Heart right ventricle (tissue), 16 donors: ENCODE measurements around the gene PARP9. TPM values are rescaled to one million over a fixed set of nuclear protein-coding genes. Genes with fewer than 3 reads are reported as not detected.

Experiments
- ATAC-seq, 8 donors: fragments of 200-7000 bp; cut with Tn5 transposase; one replicate each; pipeline ENCODE4 v1.9.1; 2020; ENCODE audit warnings: mild to moderate bottlenecking in 8 of 8, moderate library complexity in 8 of 8, moderate number of reproducible peaks in 1 of 8
- DNase-seq, 2 donors: peaks; one replicate each; pipeline ENCODE4 v3.0.0-alpha.2; 2020
- H3K27ac ChIP-seq, 10 donors: fragments of 200-600 bp; sonication (generic) in 2 of 10; one replicate each; pipeline versions ENCODE4 v1.5.0 to v1.8.0; 2020 to 2022; ENCODE audit warnings: mild to moderate bottlenecking in 3 of 10
- H3K27me3 ChIP-seq, 7 donors: fragments of 200-600 bp; one replicate each; pipeline ENCODE4 v1.8.0; 2021 to 2022; ENCODE audit warnings: mild to moderate bottlenecking in 2 of 7
- H3K36me3 ChIP-seq, 9 donors: fragments of 200-600 bp; sonication (generic) in 1 of 9; one replicate each; pipeline versions ENCODE4 v1.5.0 to v1.8.0; 2020 to 2022; ENCODE audit warnings: mild to moderate bottlenecking in 2 of 9
- H3K4me1 ChIP-seq, 9 donors: fragments of 200-600 bp; sonication (generic) in 1 of 9; one replicate each; pipeline versions ENCODE4 v1.5.0 to v1.8.0; 2020 to 2022; ENCODE audit warnings: mild to moderate bottlenecking in 4 of 9
- H3K4me3 ChIP-seq, 10 donors: fragments of 200-600 bp; sonication (generic) in 2 of 10; one replicate each; pipeline versions ENCODE4 v1.5.0 to v1.8.0; 2020 to 2022; ENCODE audit warnings: mild to moderate bottlenecking in 7 of 10, moderate library complexity in 2 of 10
- H3K9me3 ChIP-seq, 11 donors: fragments of 200-600 bp in 10 of 11; sonication (generic) in 2 of 11; one replicate each; pipeline versions ENCODE4 v1.5.0 to v1.8.0; 2013 to 2022; ENCODE audit warnings: mild to moderate bottlenecking in 2 of 11, control low read depth in 1 of 11, moderate library complexity in 1 of 11
- CTCF ChIP-seq, 9 donors: fragments of 200-600 bp; sonication (generic) in 2 of 9; IDR thresholded peaks; one replicate each; pipeline versions ENCODE4 v1.5.0 to v1.8.0; 2021 to 2022; ENCODE audit warnings: antibody characterized with exemption in 9 of 9, mild to moderate bottlenecking in 5 of 9, moderate library complexity in 1 of 9
- WGBS, 2 donors: extraction: QIAGEN DNeasy Blood & Tissue Kit; methylation state at CpG; one replicate each; pipeline ENCODE4 v1.1.7; 2013; ENCODE audit warnings: inconsistent platforms in 1 of 2; 5-methylcytosine and 5-hydroxymethylcytosine counted together
- intact Hi-C, 10 donors: fragments of 100-400 bp; cut with DNase I; formaldehyde crosslinking; loops; one replicate each; pipeline versions ENCODE4 v1.11.1 to v1.14.2; 2022
- polyA plus RNA-seq, 2 donors: library from polyadenylated mRNA; stranded (reverse); fragments of 200-250 nt; gene quantifications; one replicate each; pipeline ENCODE4 v1.2.3, GENCODE V29; 2013
- total RNA-seq, 10 donors: library from RNA; stranded (reverse); fragmentation: NEBNext Ultra II Directional in 3 of 10; extraction: Animal tissue kit (Norgen Biotek cat#: 25700) in 3 of 10; gene quantifications; one replicate each; pipeline versions ENCODE4 v1.2.1 to v1.2.4, GENCODE V29; 2021 to 2023
- donor health status: Arrhythmogenic right ventricular cardiomyopathy.
- donor health status: ischemic (EF 13 %, LVEDD 7.1; RV severe dilation, severe dysfunction).
- donor health status: healthy with polysubstance abuse.
- donor health status: DM: no; HTN: yes; CAD: no.
- donor health status: DM: no; HTN: no; CAD: no.
- donor health status: ischemic (EF 25% LVEDD 6.9; RV normal size, moderate dysfunction).
- donor health status: ischemic (EF 25% LVEDD 5.7; RV mildly dilated, moderate dysfunction).
- donor health status: healthy.
- donor health status: DM: yes; HTN: yes; CAD: no.
- donor health status: Ischemic cardiomyopathy.
- donor health status: ischemic (EF 35%, LVEDD 5.7; RV mildly dilated, moderate dysfunction).
- donor health status: nonischemic (EF 11% LVEDD 7.7; RV severe dilation, severe dysfunction).
- donor health status: DM: yes; HTN: yes; CAD: no.
- donor health status: PGD.
- donor health status: ischemic (EF 29% LVEDD 5.4; RV normal size, mild dysfunction).
- donor health status: nonischemic (EF 23%, LVEDD 6.1; RV moderate dilation, normal function).

The PARP9 gene
- total and polyA plus RNA-seq, 12 donors, result 7.1 to 60.4 (median 15.2) TPM

GRCh38 chr3:122608916-122609315 lies 44.8 kb upstream of the PARP9 start:
- DNase-seq (no peak), ATAC-seq (no peak)
- Histone ChIP-seq H3K9me3 (no peaks in the 10 kb centered on the region), H3K27me3 (no peaks in the 10 kb centered on the region), H3K4me1 (peaks cover 0 to 7% (median 0%) of the 10 kb centered on the region in 9 donors), H3K36me3 (peaks cover 0 to 3% (median 0%) of the 10 kb centered on the region in 9 donors), H3K27ac (no peak overlapping the region), H3K4me3 (no peak overlapping the region)
- intact Hi-C loops, result no loop called here
- 90 to 97% methylated on average over 1 of the region's 1 CpG for WGBS, 2 donors
- no peak for TF ChIP-seq CTCF (IDR thresholded peaks at IDR 0.05)

DNA sequence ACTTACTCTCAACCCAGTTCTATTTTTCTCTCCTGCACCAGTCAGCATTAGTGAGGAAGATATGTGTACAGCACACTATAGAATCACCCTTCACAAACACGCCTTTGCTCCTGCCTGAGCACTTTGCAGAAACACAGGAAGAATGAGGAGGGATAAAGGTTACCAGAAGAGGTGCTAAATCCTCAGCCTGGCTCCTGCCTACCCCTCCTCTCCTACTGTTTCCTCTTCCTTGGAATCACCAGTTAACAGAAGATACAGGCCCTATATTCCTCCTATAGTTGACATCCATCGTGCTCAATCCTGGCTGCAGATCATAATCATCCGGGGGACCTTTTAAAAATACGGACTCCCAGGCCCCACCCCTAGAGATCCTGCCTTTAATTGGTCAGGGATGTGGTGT lies 42.2 kb upstream of the PARP9 start:
- no peak overlapping the region for H3K27ac ChIP-seq
- intact Hi-C loops, result no loop called here
- ATAC-seq, result no peak
- no peaks in the 10 kb centered on the region for H3K36me3 ChIP-seq
- H3K9me3 ChIP-seq, result no peaks in the 10 kb centered on the region
- H3K4me1 ChIP-seq, result peaks cover 0 to 7% (median 0%) of the 10 kb centered on the region in 9 donors
- no peak overlapping the region for H3K4me3 ChIP-seq
- 48 to 53% methylated on average over 4 of the region's 4 CpGs for WGBS, 2 donors
- peaks cover 0 to 6% (median 0%) of the 10 kb centered on the region in 7 donors for H3K27me3 ChIP-seq
- DNase-seq, result no peak
- no peak for TF ChIP-seq CTCF (IDR thresholded peaks at IDR 0.05)

DNA sequence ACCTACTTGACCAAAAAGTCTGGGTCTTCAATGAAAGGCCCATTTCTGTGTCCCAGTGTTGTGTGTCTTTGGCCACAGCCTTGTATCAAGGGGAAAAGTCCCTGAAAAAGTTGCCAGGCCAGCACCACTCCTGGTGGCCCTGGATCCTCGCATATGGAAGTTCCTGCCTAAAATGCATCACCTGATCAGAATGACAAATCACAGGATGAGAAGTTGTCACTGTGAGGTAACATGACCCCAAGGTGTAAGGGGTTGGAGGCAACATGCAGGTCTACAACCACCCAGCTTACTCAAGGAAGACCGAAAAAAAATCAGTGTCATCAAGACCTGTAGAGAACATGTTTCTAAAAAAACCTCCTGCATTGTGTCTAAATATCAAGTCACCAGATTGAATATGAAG lies 39.0 kb upstream of the PARP9 start:
- WGBS, 2 donors, result 79 to 87% methylated on average over 2 of the region's 2 CpGs
- TF ChIP-seq CTCF (IDR thresholded peaks at IDR 0.05), result no peak
- Histone ChIP-seq H3K27me3 (peaks cover 0 to 6% (median 0%) of the 10 kb centered on the region in 7 donors), H3K4me3 (no peak overlapping the region), H3K4me1 (no peaks in the 10 kb centered on the region), H3K9me3 (no peaks in the 10 kb centered on the region), H3K27ac (no peak overlapping the region), H3K36me3 (no peaks in the 10 kb centered on the region)
- intact Hi-C loops, result no loop called here
- DNase-seq, result no peak
- no peak for ATAC-seq

- Histone ChIP-seq H3K36me3 (no peaks in the 10 kb centered on the region), H3K4me1 (no peaks in the 10 kb centered on the region), H3K27me3 (peaks cover 0 to 6% (median 0%) of the 10 kb centered on the region in 7 donors), H3K9me3 (no peaks in the 10 kb centered on the region), H3K27ac (no peak overlapping the region), H3K4me3 (no peak overlapping the region)
- no peak for ATAC-seq
- DNase-seq, result no peak
- WGBS, 2 donors, result 67 to 70% methylated on average over 5 of the region's 5 CpGs
- TF ChIP-seq CTCF (IDR thresholded peaks at IDR 0.05), result no peak
- intact Hi-C loops, result no loop called here
Measured at GRCh38 chr3:122602011-122602710, 38.1 kb upstream of the PARP9 start.
